Measurements from ENCODE around the gene NTN1. TPM values are rescaled to one million over a fixed set of nuclear protein-coding genes. Genes with fewer than 3 reads are reported as not detected.
"Not testable (repeated sequence)": the region's sequence is repeated elsewhere in the genome, so short reads cannot be mapped to it uniquely, and the experiment has no call there.

The NTN1 gene
- polyA plus RNA-seq, 1 experiment, result 0.06 TPM

GRCh38 chr17:9101356-9101755 is 80.0 kb downstream of the NTN1 start:
- DNase-seq (ENCODE audit: low read depth), result no peak
- POLR2A ChIA-PET, result no interaction called here
- TF ChIP-seq CTCF (IDR thresholded peaks at IDR 0.05; ENCODE audit: insufficient read depth, low read depth, low read length), result no peak
- no peaks in the 10 kb centered on the region for H3K27me3 ChIP-seq (ENCODE audit: control insufficient read depth, insufficient read depth, low read length)
- no peak overlapping the region for H3K4me3 ChIP-seq (ENCODE audit: low read depth, low read length)
- H3K36me3 ChIP-seq (ENCODE audit: control insufficient read depth, insufficient read depth, low read length), result no peaks in the 10 kb centered on the region
- CTCF ChIA-PET, result no interaction called here

- H3K36me3 ChIP-seq (ENCODE audit: control insufficient read depth, insufficient read depth, low read length); POLR2A ChIA-PET; H3K4me3 ChIP-seq (ENCODE audit: low read depth, low read length); CTCF ChIA-PET; DNase-seq (ENCODE audit: low read depth); H3K27me3 ChIP-seq (ENCODE audit: control insufficient read depth, insufficient read depth, low read length): not testable (repeated sequence)
Observed at GRCh38 chr17:9103193-9103592, 81.9 kb downstream of the NTN1 start.

GRCh38 chr17:9104370-9105041 is 83.2 kb downstream of the NTN1 start:
- no peak for DNase-seq (ENCODE audit: low read depth)
- H3K4me3 ChIP-seq (ENCODE audit: low read depth, low read length), result no peak overlapping the region
- H3K27me3 ChIP-seq (ENCODE audit: control insufficient read depth, insufficient read depth, low read length), result no peaks in the 10 kb centered on the region
- no peak for TF ChIP-seq CTCF (IDR thresholded peaks at IDR 0.05; ENCODE audit: insufficient read depth, low read depth, low read length)
- ChIA-PET POLR2A (no interaction called here), CTCF (no interaction called here)
- H3K36me3 ChIP-seq (ENCODE audit: control insufficient read depth, insufficient read depth, low read length), result no peaks in the 10 kb centered on the region

DNA sequence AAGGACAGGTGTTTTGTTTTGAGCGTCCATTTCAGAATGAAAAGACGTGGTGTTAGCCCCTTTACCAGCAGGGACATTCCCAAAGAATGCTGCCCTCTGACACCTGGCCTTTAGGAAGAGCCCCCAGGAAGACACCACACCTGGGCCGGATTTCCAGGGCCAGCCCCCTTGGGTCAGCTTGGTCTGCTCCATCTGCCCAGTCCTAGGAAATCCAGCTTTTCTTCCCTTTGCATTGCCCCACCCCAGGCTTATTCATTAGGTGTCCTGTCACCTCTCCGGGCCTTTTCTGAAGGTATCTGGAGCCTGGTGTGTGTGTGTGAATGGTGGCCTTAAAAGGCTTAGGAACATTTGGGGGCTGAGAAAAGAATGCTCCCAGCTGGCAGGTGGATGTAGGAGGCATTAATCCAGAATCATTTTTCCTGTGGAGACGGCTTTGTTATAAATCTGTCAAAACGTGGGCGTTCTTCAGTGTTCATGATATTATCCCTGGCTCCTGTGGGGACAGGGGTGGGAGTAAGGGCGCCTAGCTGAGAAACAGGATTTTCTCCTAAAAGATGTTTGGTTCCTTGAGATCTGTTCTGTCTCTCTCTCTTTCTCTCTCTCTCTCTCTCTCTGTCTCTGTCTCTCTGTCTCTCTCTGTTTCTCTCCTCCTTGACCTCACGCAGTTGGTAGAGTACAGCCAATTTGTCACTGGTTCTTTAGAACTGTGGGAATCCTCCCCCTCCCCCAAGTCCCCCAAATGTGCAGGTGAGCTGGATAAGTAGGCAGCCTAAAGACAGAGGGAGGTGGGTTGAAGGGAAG is 84.0 kb downstream of the NTN1 start:
- H3K4me3 ChIP-seq (ENCODE audit: low read depth, low read length), result no peak overlapping the region
- ChIA-PET POLR2A (no interaction called here), CTCF (interaction anchor here (0.6 kb wide), 1 partner anchor 30 kb away, joined by 3 read pairs; no protein-coding TSS in a partner anchor)
- DNase-seq (ENCODE audit: low read depth), result no peak
- no peaks in the 10 kb centered on the region for H3K36me3 ChIP-seq (ENCODE audit: control insufficient read depth, insufficient read depth, low read length)
- no peaks in the 10 kb centered on the region for H3K27me3 ChIP-seq (ENCODE audit: control insufficient read depth, insufficient read depth, low read length)
- no peak for TF ChIP-seq CTCF (IDR thresholded peaks at IDR 0.05; ENCODE audit: insufficient read depth, low read depth, low read length)

GRCh38 chr17:9106278-9106677 is 85.0 kb downstream of the NTN1 start:
- POLR2A ChIA-PET; H3K27me3 ChIP-seq (ENCODE audit: control insufficient read depth, insufficient read depth, low read length); H3K36me3 ChIP-seq (ENCODE audit: control insufficient read depth, insufficient read depth, low read length); DNase-seq (ENCODE audit: low read depth); H3K4me3 ChIP-seq (ENCODE audit: low read depth, low read length): not testable (repeated sequence)
- CTCF ChIA-PET, result interaction anchor here (0.7 kb wide), 1 partner anchor 64 kb away, joined by 3 read pairs; no protein-coding TSS in a partner anchor

DNA sequence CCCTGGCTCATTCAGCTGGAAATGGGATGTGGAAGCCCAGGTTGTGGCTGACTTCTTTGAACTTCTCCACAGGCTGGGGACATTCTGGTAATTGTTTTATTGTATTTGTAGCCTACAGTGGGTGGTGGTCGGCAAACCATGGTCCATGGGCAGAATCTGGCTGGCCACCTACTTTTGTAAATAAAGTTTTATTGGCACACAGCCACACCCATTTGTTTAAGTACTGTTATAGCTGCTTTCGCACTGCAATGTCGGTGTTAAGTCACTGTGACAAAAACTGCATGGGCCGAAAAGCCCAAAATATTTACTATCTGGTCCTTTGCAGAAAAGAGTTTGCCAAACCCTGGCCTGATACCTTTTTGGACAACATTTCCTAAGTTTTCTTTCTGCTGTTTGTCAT is 86.2 kb downstream of the NTN1 start:
- no peak for TF ChIP-seq CTCF (IDR thresholded peaks at IDR 0.05; ENCODE audit: insufficient read depth, low read depth, low read length)
- H3K4me3 ChIP-seq (ENCODE audit: low read depth, low read length), result no peak overlapping the region
- no peaks in the 10 kb centered on the region for H3K36me3 ChIP-seq (ENCODE audit: control insufficient read depth, insufficient read depth, low read length)
- POLR2A ChIA-PET, result no interaction called here
- H3K27me3 ChIP-seq (ENCODE audit: control insufficient read depth, insufficient read depth, low read length), result no peaks in the 10 kb centered on the region
- CTCF ChIA-PET, result interaction anchor here (0.7 kb wide), 1 partner anchor 9 kb away, joined by 3 read pairs; no protein-coding TSS in a partner anchor
- no peak for DNase-seq (ENCODE audit: low read depth)

All from BJ (cell line).